ENCODE data around the gene CUX1.

Gene CUX1

DNA sequence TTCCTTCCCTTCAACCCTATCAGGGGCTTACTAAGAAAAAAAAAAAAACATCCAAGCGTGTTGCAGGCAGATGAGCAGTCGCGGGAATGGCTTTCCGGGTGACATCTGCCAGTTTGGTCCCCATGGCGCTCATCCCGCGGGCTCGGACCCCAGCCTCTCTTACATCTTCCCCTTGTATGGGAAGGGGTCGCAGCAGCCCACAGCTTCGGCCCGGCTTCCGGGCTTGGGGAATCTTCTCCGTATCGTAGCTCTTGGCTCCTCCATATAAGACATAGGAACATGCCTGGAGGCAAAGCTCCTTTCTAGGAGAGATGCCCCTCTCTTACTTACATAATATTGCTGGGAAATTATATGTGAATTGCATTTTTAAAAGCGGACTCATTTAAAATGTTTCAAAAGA, 99.5 kb downstream of the CUX1 start:
- TF ChIP-seq GABPA (IDR thresholded peaks at IDR 0.05; ENCODE audit: low read depth) (no peak), CTCF (IDR thresholded peaks at IDR 0.05; ENCODE audit: insufficient read depth, low read length) (no peak), SPI1 (IDR thresholded peaks at IDR 0.05; ENCODE audit: borderline replicate concordance, low read depth) (no peak), POLR2AphosphoS5 (IDR thresholded peaks at IDR 0.05; ENCODE audit: low read depth) (no peak)
- TF ChIP-seq, protein P1, sequence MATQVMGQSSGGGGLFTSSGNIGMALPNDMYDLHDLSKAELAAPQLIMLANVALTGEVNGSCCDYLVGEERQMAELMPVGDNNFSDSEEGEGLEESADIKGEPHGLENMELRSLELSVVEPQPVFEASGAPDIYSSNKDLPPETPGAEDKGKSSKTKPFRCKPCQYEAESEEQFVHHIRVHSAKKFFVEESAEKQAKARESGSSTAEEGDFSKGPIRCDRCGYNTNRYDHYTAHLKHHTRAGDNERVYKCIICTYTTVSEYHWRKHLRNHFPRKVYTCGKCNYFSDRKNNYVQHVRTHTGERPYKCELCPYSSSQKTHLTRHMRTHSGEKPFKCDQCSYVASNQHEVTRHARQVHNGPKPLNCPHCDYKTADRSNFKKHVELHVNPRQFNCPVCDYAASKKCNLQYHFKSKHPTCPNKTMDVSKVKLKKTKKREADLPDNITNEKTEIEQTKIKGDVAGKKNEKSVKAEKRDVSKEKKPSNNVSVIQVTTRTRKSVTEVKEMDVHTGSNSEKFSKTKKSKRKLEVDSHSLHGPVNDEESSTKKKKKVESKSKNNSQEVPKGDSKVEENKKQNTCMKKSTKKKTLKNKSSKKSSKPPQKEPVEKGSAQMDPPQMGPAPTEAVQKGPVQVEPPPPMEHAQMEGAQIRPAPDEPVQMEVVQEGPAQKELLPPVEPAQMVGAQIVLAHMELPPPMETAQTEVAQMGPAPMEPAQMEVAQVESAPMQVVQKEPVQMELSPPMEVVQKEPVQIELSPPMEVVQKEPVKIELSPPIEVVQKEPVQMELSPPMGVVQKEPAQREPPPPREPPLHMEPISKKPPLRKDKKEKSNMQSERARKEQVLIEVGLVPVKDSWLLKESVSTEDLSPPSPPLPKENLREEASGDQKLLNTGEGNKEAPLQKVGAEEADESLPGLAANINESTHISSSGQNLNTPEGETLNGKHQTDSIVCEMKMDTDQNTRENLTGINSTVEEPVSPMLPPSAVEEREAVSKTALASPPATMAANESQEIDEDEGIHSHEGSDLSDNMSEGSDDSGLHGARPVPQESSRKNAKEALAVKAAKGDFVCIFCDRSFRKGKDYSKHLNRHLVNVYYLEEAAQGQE (IDR thresholded peaks at IDR 0.05; ENCODE audit: insufficient replicate concordance, low read depth), result no peak
- Histone ChIP-seq H3K27me3 (ENCODE audit: insufficient read depth, poor library complexity, severe bottlenecking) (no peaks in the 10 kb centered on the region), H3K27ac (replicated peaks) (no peak overlapping the region), H3K4me3 (replicated peaks; ENCODE audit: insufficient read depth, low read length) (no peak overlapping the region)
- no peak for DNase-seq (ENCODE audit: low read depth in 1 of 2, low spot score in 1 of 2)

- TF ChIP-seq CTCF (IDR thresholded peaks at IDR 0.05; ENCODE audit: insufficient read depth, low read length), result no peak
- TF ChIP-seq GABPA (IDR thresholded peaks at IDR 0.05; ENCODE audit: low read depth), result no peak
- TF ChIP-seq, protein P1 (IDR thresholded peaks at IDR 0.05; ENCODE audit: insufficient replicate concordance, low read depth), result no peak
- TF ChIP-seq POLR2AphosphoS5 (IDR thresholded peaks at IDR 0.05; ENCODE audit: low read depth), result no peak
- TF ChIP-seq SPI1 (IDR thresholded peaks at IDR 0.05; ENCODE audit: borderline replicate concordance, low read depth), result no peak
- H3K27ac ChIP-seq (replicated peaks), result no peak overlapping the region
- H3K4me3 ChIP-seq (replicated peaks; ENCODE audit: insufficient read depth, low read length), result no peak overlapping the region
- no peak for DNase-seq (ENCODE audit: low read depth in 1 of 2, low spot score in 1 of 2)
- H3K27me3 ChIP-seq (ENCODE audit: insufficient read depth, poor library complexity, severe bottlenecking), result no peaks in the 10 kb centered on the region
Observed at GRCh38 chr7:101917566-101917965, 100.1 kb downstream of the CUX1 start.

- Histone ChIP-seq H3K27me3 (ENCODE audit: insufficient read depth, poor library complexity, severe bottlenecking) (no peaks in the 10 kb centered on the region), H3K4me3 (replicated peaks; ENCODE audit: insufficient read depth, low read length) (no peak overlapping the region), H3K27ac (replicated peaks) (no peak overlapping the region)
- TF ChIP-seq POLR2AphosphoS5 (IDR thresholded peaks at IDR 0.05; ENCODE audit: low read depth) (no peak), GABPA (IDR thresholded peaks at IDR 0.05; ENCODE audit: low read depth) (no peak), SPI1 (IDR thresholded peaks at IDR 0.05; ENCODE audit: borderline replicate concordance, low read depth) (no peak), CTCF (IDR thresholded peaks at IDR 0.05; ENCODE audit: insufficient read depth, low read length) (no peak)
- TF ChIP-seq, protein P1 (IDR thresholded peaks at IDR 0.05; ENCODE audit: insufficient replicate concordance, low read depth), result no peak
- DNase-seq (ENCODE audit: low read depth in 1 of 2, low spot score in 1 of 2), result no peak
Observed at GRCh38 chr7:101918426-101918825, 101.0 kb downstream of the CUX1 start.

Data from HL-60 (cell line).